Naive thymus-derived CD4-positive, alpha-beta T cell (primary cell): ENCODE results near the gene LRRN4CL. TPM values are rescaled to one million over a fixed set of nuclear protein-coding genes. Genes with fewer than 3 reads are reported as not detected.

ENCODE experiments used
- ATAC-seq: fragments of 150-1000 bp; cut with Tn5 transposase; 2 replicates; pipeline ENCODE4 v1.10.0; 2021; ENCODE audit warnings: mild to moderate bottlenecking, moderate library complexity
- CTCF ChIA-PET: fragments of 350-600 bp; sonication (Branson Sonifier 250); formaldehyde crosslinking; loops from one replicate; lab custom pipeline; 2021; ENCODE audit warnings: antibody characterized with exemption; lab: Charles Lee
- POLR2A ChIA-PET: fragments of 350-600 bp; sonication (Branson Sonifier 250); formaldehyde crosslinking; loops from one replicate; lab custom pipeline; 2021; ENCODE audit warnings: antibody characterized with exemption, inconsistent platforms; lab: Charles Lee
- DNase-seq, 9 donors: peaks; one replicate each; pipeline versions ENCODE4 v3.0.0 to v3.0.0-alpha.2; 2020 to 2022; ENCODE audit warnings: mixed read lengths in 1 of 9
- H3K27ac ChIP-seq: one replicate; pipeline ENCODE4 v1.7.0; 2013; ENCODE audit warnings: mild to moderate bottlenecking, low read depth, low read length, moderate library complexity
- H3K27me3 ChIP-seq, 2 donors: one replicate each; pipeline ENCODE4 v1.7.0; 2013; ENCODE audit warnings: low read length in 2 of 2, mild to moderate bottlenecking in 2 of 2, moderate library complexity in 2 of 2; ENCODE audit not compliant: control insufficient read depth in 2 of 2, insufficient read depth in 2 of 2
- H3K36me3 ChIP-seq, 3 experiments: 1 replicate in 2 of 3; 2 replicates in 1 of 3; pipeline ENCODE4 v1.7.0; 2013; ENCODE audit warnings: low read length in 3 of 3, mild to moderate bottlenecking in 3 of 3, moderate library complexity in 1 of 3; ENCODE audit not compliant: insufficient read depth in 3 of 3, control insufficient read depth in 2 of 3
- H3K4me1 ChIP-seq, 2 donors: one replicate each; pipeline ENCODE4 v1.7.0; 2013; ENCODE audit warnings: low read length in 2 of 2, mild to moderate bottlenecking in 2 of 2, moderate library complexity in 1 of 2; ENCODE audit not compliant: control insufficient read depth in 2 of 2, insufficient read depth in 2 of 2
- H3K4me3 ChIP-seq: 2 replicates; pipeline ENCODE4 v1.7.0; 2013; ENCODE audit warnings: mild to moderate bottlenecking, low read length
- H3K9me3 ChIP-seq, 3 experiments: 1 replicate in 2 of 3; 2 replicates in 1 of 3; pipeline ENCODE4 v1.7.0; 2013; ENCODE audit warnings: low read length in 3 of 3; ENCODE audit not compliant: control insufficient read depth in 2 of 3
- H3K27ac Mint-ChIP-seq, 9 donors: one replicate each; pipeline ENCODE4 v1.8.0; 2020 to 2022; ENCODE audit warnings: mixed read lengths in 9 of 9, mild to moderate bottlenecking in 8 of 9, moderate library complexity in 5 of 9, inconsistent platforms in 2 of 9
- H3K27me3 Mint-ChIP-seq, 5 donors: one replicate each; pipeline ENCODE4 v1.8.0; 2021 to 2022; ENCODE audit warnings: mixed read lengths in 5 of 5, mild to moderate bottlenecking in 1 of 5
- H3K36me3 Mint-ChIP-seq, 5 donors: one replicate each; pipeline ENCODE4 v1.8.0; 2020 to 2022; ENCODE audit warnings: mixed read lengths in 5 of 5, mild to moderate bottlenecking in 3 of 5, inconsistent platforms in 1 of 5
- H3K4me1 Mint-ChIP-seq, 7 donors: one replicate each; pipeline ENCODE4 v1.8.0; 2020 to 2022; ENCODE audit warnings: mixed read lengths in 7 of 7, mild to moderate bottlenecking in 3 of 7, inconsistent platforms in 1 of 7
- H3K4me3 Mint-ChIP-seq, 10 donors: one replicate each; pipeline ENCODE4 v1.8.0; 2020 to 2022; ENCODE audit warnings: mild to moderate bottlenecking in 10 of 10, mixed read lengths in 10 of 10, moderate library complexity in 6 of 10, inconsistent platforms in 2 of 10
- H3K9me3 Mint-ChIP-seq, 11 donors: one replicate each; pipeline ENCODE4 v1.8.0; 2020 to 2022; ENCODE audit warnings: mixed read lengths in 11 of 11, mild to moderate bottlenecking in 4 of 11, inconsistent platforms in 1 of 11, moderate library complexity in 1 of 11
- intact Hi-C, 2 donors: fragments of 100-400 bp; cut with micrococcal nuclease; formaldehyde crosslinking; loops; one replicate each; pipeline ENCODE4 v1.15.1; 2023
- polyA plus RNA-seq, 2 donors: library from polyadenylated mRNA; unstranded; fragments of 300-500 nt; fragmentation: Illumina TruSeq; gene quantifications; one replicate each; pipeline ENCODE4 v1.2.3, GENCODE V29; 2021
- total RNA-seq, 6 experiments: library from RNA in 5 of 6; stranded (reverse) in 5 of 6; gene quantifications; 1 replicate in 5 of 6; 2 replicates in 1 of 6; pipeline ENCODE4 v1.2.3 and lab custom pipeline; 2021 to 2026

LRRN4CL gene
- total and polyA plus RNA-seq, 7 experiments from 2014 or later, result 0.12 to 0.38 (median 0.24) TPM; not detected in 4

- H3K36me3 ChIP-seq, result peaks cover 2 to 20% (median 2%) of the 10 kb centered on the region in 3 experiments
- Mint-ChIP-seq H3K27me3 (no peaks in the 10 kb centered on the region), H3K9me3 (peaks cover 0 to 4% (median 0%) of the 10 kb centered on the region in 11 donors), H3K4me3 (peak overlapping the region; percentile 92 to 99 (median 96)), H3K27ac (peak overlapping the region; percentile 94 to 99 (median 97)), H3K36me3 (peaks cover 3 to 34% (median 8%) of the 10 kb centered on the region in 5 donors), H3K4me1 (peaks cover 17 to 70% (median 64%) of the 10 kb centered on the region in 7 donors)
- ChIA-PET POLR2A (interaction anchor here (0.6 to 13.6 kb wide), 39 partner anchors 9 to 1281 kb away, joined by 3 to 347 read pairs (median 7); partner anchors contain the start of genes C11orf98, CSKMT, EEF1G and GANAB), CTCF (interaction anchor here (1.0 to 1.4 kb wide), 3 partner anchors 18 to 118 kb away, joined by 3 to 6 read pairs (median 3); partner anchors contain the start of genes C11orf98 and HNRNPUL2)
- peaks cover 41 to 57% of the 10 kb centered on the region in 2 donors for H3K4me1 ChIP-seq
- ATAC-seq (peak; percentile 88), DNase-seq (peak; percentile 78 to 98 (median 97))
- no peaks in the 10 kb centered on the region for H3K9me3 ChIP-seq
- H3K4me3 ChIP-seq, result peak overlapping the region; percentile 77
- H3K27ac ChIP-seq, result peak overlapping the region; percentile 84
- H3K27me3 ChIP-seq, result no peaks in the 10 kb centered on the region
- intact Hi-C loops, result loop anchor here (1.0 to 5.0 kb wide), 24 partner anchors 18 to 963 kb away; partner anchors contain the start of genes GANAB (in 2 of the 2), HNRNPUL2 (in 2 of the 2), INTS5 (in 2 of the 2) and TAF6L (in 2 of the 2)
Observed at GRCh38 chr11:62709247-62710000, 20.1 kb upstream of the LRRN4CL start.

- peaks cover 41 to 57% of the 10 kb centered on the region in 2 donors for H3K4me1 ChIP-seq
- ATAC-seq (peak; percentile 9), DNase-seq (peak in 3 of 9 donors; percentile 25 to 58 (median 45))
- H3K27me3 Mint-ChIP-seq, result no peaks in the 10 kb centered on the region
- H3K9me3 ChIP-seq, result no peaks in the 10 kb centered on the region
- ChIA-PET CTCF (interaction anchor here (1.3 to 1.4 kb wide), 3 partner anchors 19 to 117 kb away, joined by 3 to 6 read pairs (median 4); partner anchors contain the start of genes C11orf98, HNRNPUL2 and TUT1), POLR2A (interaction anchor here (0.6 to 13.6 kb wide), 38 partner anchors 8 to 1280 kb away, joined by 3 to 347 read pairs (median 7); partner anchors contain the start of genes C11orf98, CSKMT, EEF1G and GANAB)
- H3K9me3 Mint-ChIP-seq, result peaks cover 0 to 4% (median 0%) of the 10 kb centered on the region in 11 donors
- peak overlapping the region; percentile 77 for H3K4me3 ChIP-seq
- H3K27ac ChIP-seq, result peak overlapping the region; percentile 84
- peak overlapping the region; percentile 94 to 99 (median 97) for H3K27ac Mint-ChIP-seq
- peaks cover 17 to 66% (median 62%) of the 10 kb centered on the region in 7 donors for H3K4me1 Mint-ChIP-seq
- H3K36me3 Mint-ChIP-seq, result peaks cover 0 to 30% (median 8%) of the 10 kb centered on the region in 5 donors
- intact Hi-C loops, result loop anchor here (1.0 to 5.0 kb wide), 24 partner anchors 19 to 964 kb away; partner anchors contain the start of genes GANAB (in 2 of the 2), HNRNPUL2 (in 2 of the 2), INTS5 (in 2 of the 2) and TAF6L (in 2 of the 2)
- peaks cover 0 to 14% (median 0%) of the 10 kb centered on the region in 3 experiments for H3K36me3 ChIP-seq
- no peaks in the 10 kb centered on the region for H3K27me3 ChIP-seq
- H3K4me3 Mint-ChIP-seq, result peak overlapping the region; percentile 92 to 99 (median 96)
Observed at GRCh38 chr11:62708793-62709192, 19.5 kb upstream of the LRRN4CL start.

GRCh38 chr11:62708392-62708791 is 19.1 kb upstream of the LRRN4CL start:
- peak overlapping the region; percentile 77 for H3K4me3 ChIP-seq
- CTCF ChIA-PET, result interaction anchor here (1.3 to 1.4 kb wide), 3 partner anchors 19 to 116 kb away, joined by 3 to 6 read pairs (median 4); partner anchors contain the start of genes C11orf98, HNRNPUL2 and TUT1
- intact Hi-C loops, result loop anchor here in 1 of 2 donors (5.0 kb wide), 1 partner anchor 964 kb away; the partner anchor contains the start of gene ATL3
- H3K36me3 ChIP-seq, result peaks cover 0 to 10% (median 0%) of the 10 kb centered on the region in 3 experiments
- Mint-ChIP-seq H3K4me1 (peaks cover 17 to 63% (median 58%) of the 10 kb centered on the region in 7 donors), H3K9me3 (peaks cover 0 to 4% (median 0%) of the 10 kb centered on the region in 11 donors), H3K4me3 (peak overlapping the region; percentile 92 to 99 (median 96)), H3K36me3 (peaks cover 0 to 27% (median 8%) of the 10 kb centered on the region in 5 donors), H3K27ac (peak overlapping the region; percentile 94 to 99 (median 97)), H3K27me3 (no peaks in the 10 kb centered on the region)
- no peaks in the 10 kb centered on the region for H3K9me3 ChIP-seq
- POLR2A ChIA-PET, result interaction anchor here (0.5 to 13.6 kb wide), 36 partner anchors 7 to 313 kb away, joined by 3 to 347 read pairs (median 7); partner anchors contain the start of genes C11orf98, CSKMT, EEF1G and GANAB
- DNase-seq, result no peak
- ATAC-seq, result no peak
- peaks cover 41 to 57% of the 10 kb centered on the region in 2 donors for H3K4me1 ChIP-seq
- peak overlapping the region; percentile 84 for H3K27ac ChIP-seq
- no peaks in the 10 kb centered on the region for H3K27me3 ChIP-seq

GRCh38 chr11:62707277-62707861 is 18.0 kb upstream of the LRRN4CL start, which contains the start of the genes BSCL2 and GNG3:
Gene BSCL2, minus strand, starts transcription at chr11:62707424. Its CDS starts 229 bp downstream, at chr11:62707195.
Gene GNG3, plus strand, starts transcription at chr11:62707676. Its CDS starts 620 bp downstream, at chr11:62708296.
- H3K4me1 Mint-ChIP-seq, result peaks cover 17 to 53% (median 48%) of the 10 kb centered on the region in 7 donors
- no peaks in the 10 kb centered on the region for H3K9me3 ChIP-seq
- H3K36me3 Mint-ChIP-seq, result peaks cover 0 to 27% (median 8%) of the 10 kb centered on the region in 5 donors
- ATAC-seq (no peak), DNase-seq (no peak)
- ChIA-PET CTCF (interaction anchor here (1.0 to 2.5 kb wide), 3 partner anchors 26 to 115 kb away, joined by 4 to 10 read pairs (median 4); partner anchors contain the start of gene TUT1), POLR2A (interaction anchor here (0.6 to 13.6 kb wide), 21 partner anchors 16 to 1492 kb away, joined by 3 to 347 read pairs (median 8); partner anchors contain the start of genes C11orf98, CSKMT, EEF1G and EML3)
- intact Hi-C loops, result loop anchor here (2.0 to 5.0 kb wide), 2 partner anchors 53 to 965 kb away; partner anchors contain the start of genes ATL3 (in 1 of the 2) and POLR2G (in 1 of the 2)
- H3K36me3 ChIP-seq, result peaks cover 0 to 5% (median 0%) of the 10 kb centered on the region in 3 experiments
- H3K27me3 Mint-ChIP-seq, result no peaks in the 10 kb centered on the region
- peak within 1 kb of the TSS; percentile 92 to 99 (median 96) for H3K4me3 Mint-ChIP-seq
- no peaks in the 10 kb centered on the region for H3K27me3 ChIP-seq
- peaks cover 41 to 46% of the 10 kb centered on the region in 2 donors for H3K4me1 ChIP-seq
- peak within 1 kb of the TSS; percentile 84 for H3K27ac ChIP-seq
- H3K9me3 Mint-ChIP-seq, result peaks cover 0 to 4% (median 0%) of the 10 kb centered on the region in 11 donors
- H3K4me3 ChIP-seq, result peak within 1 kb of the TSS; percentile 77
- H3K27ac Mint-ChIP-seq, result peak within 1 kb of the TSS; percentile 94 to 99 (median 97)

GRCh38 chr11:62706850-62707247 is 17.5 kb upstream of the LRRN4CL start:
- Histone ChIP-seq H3K4me1 (peaks cover 41 to 46% of the 10 kb centered on the region in 2 donors), H3K9me3 (no peaks in the 10 kb centered on the region), H3K36me3 (peaks cover 0 to 5% (median 0%) of the 10 kb centered on the region in 3 experiments), H3K27ac (peak overlapping the region; percentile 73), H3K4me3 (peak overlapping the region; percentile 74), H3K27me3 (no peaks in the 10 kb centered on the region)
- peak overlapping the region; percentile 59 to 97 (median 86) for H3K4me3 Mint-ChIP-seq
- peaks cover 0 to 4% (median 0%) of the 10 kb centered on the region in 11 donors for H3K9me3 Mint-ChIP-seq
- DNase-seq (no peak), ATAC-seq (no peak)
- ChIA-PET CTCF (interaction anchor here (2.5 kb wide), 1 partner anchor 115 kb away, joined by 10 read pairs; the partner anchor contains the start of gene TUT1), POLR2A (interaction anchor here (0.6 to 13.6 kb wide), 21 partner anchors 16 to 1493 kb away, joined by 3 to 347 read pairs (median 9); partner anchors contain the start of genes C11orf98, CSKMT, EEF1G and EML3)
- intact Hi-C loops, result loop anchor here (1.0 to 5.0 kb wide), 3 partner anchors 54 to 965 kb away; partner anchors contain the start of genes ATL3 (in 1 of the 2), EML3 (in 1 of the 2) and POLR2G (in 1 of the 2)
- H3K27me3 Mint-ChIP-seq, result no peaks in the 10 kb centered on the region
- H3K27ac Mint-ChIP-seq, result peak overlapping the region; percentile 66 to 99 (median 80)
- H3K4me1 Mint-ChIP-seq, result peaks cover 17 to 49% (median 44%) of the 10 kb centered on the region in 7 donors
- peaks cover 0 to 25% (median 5%) of the 10 kb centered on the region in 5 donors for H3K36me3 Mint-ChIP-seq
